H9 (cell line): ENCODE data around the gene EGFR. TPM values are rescaled to one million over a fixed set of nuclear protein-coding genes. Genes with fewer than 3 reads are reported as not detected.

ENCODE experiments used
- DNase-seq: peaks from one replicate; pipeline ENCODE4 v3.0.0-alpha.2; 2017
- H2AFZ ChIP-seq: one replicate; pipeline ENCODE4 v1.6.1; 2013; ENCODE audit warnings: mild to moderate bottlenecking, low read length, control low read depth, moderate library complexity
- H2AK5ac ChIP-seq: 2 replicates; pipeline ENCODE4 v1.6.1; 2013; ENCODE audit warnings: low read length, control low read depth, mixed read lengths; ENCODE audit not compliant: insufficient read length
- H2BK120ac ChIP-seq: one replicate; pipeline ENCODE4 v1.6.1; 2013; ENCODE audit warnings: low read depth, mild to moderate bottlenecking, low read length, control low read depth, inconsistent platforms; ENCODE audit not compliant: poor library complexity, severe bottlenecking
- H2BK12ac ChIP-seq: 2 replicates; pipeline ENCODE4 v1.6.1; 2013; ENCODE audit warnings: low read length, control low read depth, mixed read lengths, low read depth; ENCODE audit not compliant: insufficient read length
- H2BK15ac ChIP-seq: 2 replicates; pipeline ENCODE4 v1.6.1; 2013; ENCODE audit warnings: low read depth, low read length, control low read depth
- H2BK20ac ChIP-seq: one replicate; pipeline ENCODE4 v1.6.1; 2013; ENCODE audit warnings: low read depth, mild to moderate bottlenecking, low read length, control low read depth, inconsistent platforms; ENCODE audit not compliant: poor library complexity, severe bottlenecking
- H2BK5ac ChIP-seq: 2 replicates; pipeline ENCODE4 v1.6.1; 2013; ENCODE audit warnings: low read length, control low read depth, mixed read lengths; ENCODE audit not compliant: insufficient read length
- H3K14ac ChIP-seq: 2 replicates; pipeline ENCODE4 v1.6.1; 2013; ENCODE audit warnings: low read length, control low read depth; ENCODE audit not compliant: insufficient read depth
- H3K18ac ChIP-seq: 2 replicates; pipeline ENCODE4 v1.6.1; 2013; ENCODE audit warnings: low read depth, mild to moderate bottlenecking, mixed read lengths, low read length, control low read depth; ENCODE audit not compliant: insufficient read length
- H3K23ac ChIP-seq: 2 replicates; pipeline ENCODE4 v1.6.1; 2013; ENCODE audit warnings: low read length, control low read depth, mixed read lengths, low read depth; ENCODE audit not compliant: insufficient read length
- H3K23me2 ChIP-seq: 2 replicates; pipeline ENCODE4 v1.6.1; 2013; ENCODE audit warnings: low read depth, mild to moderate bottlenecking, mixed read lengths, low read length, control low read depth; ENCODE audit not compliant: insufficient read length, poor library complexity, severe bottlenecking
- H3K27ac ChIP-seq: 2 replicates; pipeline ENCODE4 v1.5.1; 2013; ENCODE audit warnings: low read length, control low read depth, mixed read lengths, low read depth; ENCODE audit not compliant: insufficient read length
- H3K27me3 ChIP-seq: 2 replicates; pipeline ENCODE4 v1.6.1; 2013; ENCODE audit warnings: low read length, control low read depth, inconsistent platforms; ENCODE audit not compliant: insufficient read depth
- H3K4ac ChIP-seq: 2 replicates; pipeline ENCODE4 v1.6.1; 2013; ENCODE audit warnings: low read depth, mild to moderate bottlenecking, control low read depth, inconsistent platforms, low read length, moderate library complexity
- H3K4me1 ChIP-seq: 2 replicates; pipeline ENCODE4 v1.6.1; 2013; ENCODE audit warnings: low read length, control low read depth, inconsistent platforms; ENCODE audit not compliant: insufficient read depth
- H3K4me2 ChIP-seq: 2 replicates; pipeline ENCODE4 v1.6.1; 2013; ENCODE audit warnings: low read length, control low read depth, mixed read lengths; ENCODE audit not compliant: insufficient read length, insufficient read depth
- H3K56ac ChIP-seq: 2 replicates; pipeline ENCODE4 v1.6.1; 2013; ENCODE audit warnings: low read depth, mild to moderate bottlenecking, mixed read lengths, low read length, control low read depth; ENCODE audit not compliant: insufficient read length
- H3K79me1 ChIP-seq: 2 replicates; pipeline ENCODE4 v1.6.1; 2013; ENCODE audit warnings: low read depth, mild to moderate bottlenecking, moderate library complexity, low read length, control low read depth, inconsistent platforms; ENCODE audit not compliant: insufficient read depth, poor library complexity, severe bottlenecking
- H3K79me2 ChIP-seq: 2 replicates; pipeline ENCODE4 v1.6.1; 2013; ENCODE audit warnings: low read length, control low read depth, inconsistent platforms; ENCODE audit not compliant: insufficient read depth
- H3K9ac ChIP-seq: 2 replicates; pipeline ENCODE4 v1.6.1; 2013; ENCODE audit warnings: low read length, control low read depth, mixed read lengths; ENCODE audit not compliant: insufficient read length; ENCODE audit errors: extremely low read depth
- H3K9me3 ChIP-seq: one replicate; pipeline ENCODE4 v1.6.1; 2013; ENCODE audit warnings: low read depth, low read length, inconsistent platforms; ENCODE audit not compliant: control insufficient read depth
- H3T11ph ChIP-seq: one replicate; pipeline ENCODE4 v1.6.1; 2013; ENCODE audit warnings: mild to moderate bottlenecking, low read length, control low read depth, inconsistent platforms
- H4K20me1 ChIP-seq: one replicate; pipeline ENCODE4 v1.6.1; 2013; ENCODE audit not compliant: control insufficient read depth, insufficient read length, insufficient read depth
- H4K5ac ChIP-seq: 2 replicates; pipeline ENCODE4 v1.6.1; 2013; ENCODE audit warnings: low read depth, mild to moderate bottlenecking, mixed read lengths, low read length, control low read depth; ENCODE audit not compliant: insufficient read length
- H4K8ac ChIP-seq: replicated peaks from 2 replicates; pipeline ENCODE4 v1.6.1; 2013; ENCODE audit warnings: low read length, control low read depth, mixed read lengths, low read depth; ENCODE audit not compliant: insufficient read length
- H4K91ac ChIP-seq: 2 replicates; pipeline ENCODE4 v1.6.1; 2013; ENCODE audit warnings: low read depth, mild to moderate bottlenecking, moderate library complexity, mixed read lengths, low read length, control low read depth; ENCODE audit not compliant: insufficient read length
- H3K27ac Mint-ChIP-seq, 3 experiments: 2 replicates in 2 of 3; 3 replicates in 1 of 3; pipeline ENCODE4 v1.8.0; 2020 to 2021; ENCODE audit warnings: mixed read lengths in 3 of 3, mild to moderate bottlenecking in 1 of 3, moderate library complexity in 1 of 3
- H3K27me3 Mint-ChIP-seq: 2 replicates; pipeline ENCODE4 v1.8.0; 2021; ENCODE audit warnings: low read depth, mild to moderate bottlenecking, moderate library complexity, mixed read lengths
- H3K36me3 Mint-ChIP-seq, 3 experiments: 2 replicates in 2 of 3; 3 replicates in 1 of 3; pipeline ENCODE4 v1.8.0; 2020 to 2021; ENCODE audit warnings: low read depth in 3 of 3, mixed read lengths in 3 of 3; ENCODE audit not compliant: insufficient read depth in 1 of 3
- H3K4me1 Mint-ChIP-seq, 2 experiments: 2 replicates each; pipeline ENCODE4 v1.8.0; 2020; ENCODE audit warnings: mixed read lengths in 2 of 2
- H3K4me3 Mint-ChIP-seq, 2 experiments: 2 replicates in 1 of 2; 3 replicates in 1 of 2; pipeline ENCODE4 v1.8.0; 2020 to 2021; ENCODE audit warnings: mild to moderate bottlenecking in 2 of 2, mixed read lengths in 2 of 2, moderate library complexity in 1 of 2
- H3K9me3 Mint-ChIP-seq, 2 experiments: 2 replicates in 1 of 2; 3 replicates in 1 of 2; pipeline ENCODE4 v1.8.0; 2020; ENCODE audit warnings: mild to moderate bottlenecking in 2 of 2, mixed read lengths in 2 of 2, moderate library complexity in 1 of 2
- WGBS: extraction: QIAGEN DNeasy Blood & Tissue Kit; methylation state at CpG from one replicate; pipeline ENCODE4 v1.1.7; 2013; ENCODE audit warnings: missing lambda C conversion rate, low lambda C conversion rate, mixed read lengths; ENCODE audit not compliant: insufficient read length; ENCODE audit errors: extremely low coverage; 5-methylcytosine and 5-hydroxymethylcytosine counted together
- total RNA-seq: library from RNA; stranded (reverse); gene quantifications from 2 replicates; pipeline ENCODE4 v1.2.1, GENCODE V29; 2021
- TF ChIP-seq, protein P1 (sequence below): fragments of 200-600 bp; sonication (generic); conservative IDR thresholded peaks from 3 replicates; pipeline ENCODE4 v1.8.0; 2021; ENCODE audit warnings: antibody characterized with exemption, mild to moderate bottlenecking

The EGFR gene
- total RNA-seq, 1 experiment from 2014 or later, result 3.3 TPM

- Histone ChIP-seq H2BK20ac (no peak overlapping the region), H3K23me2 (peaks cover 4% of the 10 kb centered on the region), H4K8ac (no peak overlapping the region), H4K5ac (no peak overlapping the region), H3K79me2 (no peaks in the 10 kb centered on the region), H3K23ac (no peak overlapping the region), H3K4me1 (no peaks in the 10 kb centered on the region), H2AK5ac (no peak overlapping the region), H3K9me3 (no peaks in the 10 kb centered on the region), H2AFZ (no peak overlapping the region), H3K9ac (no peak overlapping the region), H2BK12ac (no peak overlapping the region), H2BK15ac (no peak overlapping the region), H3K18ac (no peak overlapping the region), H4K20me1 (no peaks in the 10 kb centered on the region), H3K27ac (no peak overlapping the region), H3T11ph (no peak overlapping the region), H3K4ac (no peak overlapping the region), H3K56ac (no peak overlapping the region), H2BK5ac (no peak overlapping the region), H3K4me2 (no peak overlapping the region), H2BK120ac (no peak overlapping the region), H3K79me1 (no peaks in the 10 kb centered on the region), H3K14ac (no peak overlapping the region), H4K91ac (no peak overlapping the region), H3K27me3 (no peaks in the 10 kb centered on the region)
- WGBS, result no CpG with 5 or more reads among the region's 13 CpGs
- Mint-ChIP-seq H3K9me3 (no peaks in the 10 kb centered on the region), H3K36me3 (peaks cover 0 to 2% (median 0%) of the 10 kb centered on the region in 3 experiments; a peak in 2 of 7 replicates), H3K27me3 (no peaks in the 10 kb centered on the region), H3K27ac (peak overlapping the region in 1 of 3 experiments; percentile 74; a peak in 1 of 7 replicates), H3K4me1 (peaks cover 0 to 3% of the 10 kb centered on the region in 2 experiments; a peak in 1 of 4 replicates), H3K4me3 (no peak overlapping the region)
- TF ChIP-seq, protein P1, sequence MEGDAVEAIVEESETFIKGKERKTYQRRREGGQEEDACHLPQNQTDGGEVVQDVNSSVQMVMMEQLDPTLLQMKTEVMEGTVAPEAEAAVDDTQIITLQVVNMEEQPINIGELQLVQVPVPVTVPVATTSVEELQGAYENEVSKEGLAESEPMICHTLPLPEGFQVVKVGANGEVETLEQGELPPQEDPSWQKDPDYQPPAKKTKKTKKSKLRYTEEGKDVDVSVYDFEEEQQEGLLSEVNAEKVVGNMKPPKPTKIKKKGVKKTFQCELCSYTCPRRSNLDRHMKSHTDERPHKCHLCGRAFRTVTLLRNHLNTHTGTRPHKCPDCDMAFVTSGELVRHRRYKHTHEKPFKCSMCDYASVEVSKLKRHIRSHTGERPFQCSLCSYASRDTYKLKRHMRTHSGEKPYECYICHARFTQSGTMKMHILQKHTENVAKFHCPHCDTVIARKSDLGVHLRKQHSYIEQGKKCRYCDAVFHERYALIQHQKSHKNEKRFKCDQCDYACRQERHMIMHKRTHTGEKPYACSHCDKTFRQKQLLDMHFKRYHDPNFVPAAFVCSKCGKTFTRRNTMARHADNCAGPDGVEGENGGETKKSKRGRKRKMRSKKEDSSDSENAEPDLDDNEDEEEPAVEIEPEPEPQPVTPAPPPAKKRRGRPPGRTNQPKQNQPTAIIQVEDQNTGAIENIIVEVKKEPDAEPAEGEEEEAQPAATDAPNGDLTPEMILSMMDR, result no peak
- DNase-seq, result no peak
Measured at GRCh38 chr7:55202150-55202913, 183.5 kb downstream of the EGFR start.
